ENCODE results near the gene SMARCD3.

GRCh38 chr7:151261529-151261928 lies 13.0 kb upstream of the SMARCD3 start:
- no peak for TF ChIP-seq EZH2 (IDR thresholded peaks at IDR 0.05; ENCODE audit: low read depth, unreplicated experiment)
- TF ChIP-seq CTCF (conservative IDR thresholded peaks at IDR 0.05; ENCODE audit: low read depth in 2 of 2) = no peak
- no peak for TF ChIP-seq EZH2phosphoT487 (IDR thresholded peaks at IDR 0.05; ENCODE audit: unreplicated experiment)
- TF ChIP-seq REST (IDR thresholded peaks at IDR 0.05; ENCODE audit: unreplicated experiment) = no peak
- TF ChIP-seq POLR2AphosphoS5 (IDR thresholded peaks at IDR 0.05; ENCODE audit: low read depth) = no peak

Data from GM23338 (cell line).